Stimulated activated CD8-positive, alpha-beta memory T cell treated with anti-CD3 and anti-CD28 coated beads, Interleukin-15, amount 100 ng/mL, for 48 hours (primary cell): ENCODE measurements around the gene PEX26.
"Not testable (repeated sequence)": the region's sequence is repeated elsewhere in the genome, so short reads cannot be mapped to it uniquely, and the experiment has no call there.

Experiments used
- DNase-seq, 2 donors: peaks; one replicate each; pipeline ENCODE4 v3.0.0-alpha.2; 2020; ENCODE audit warnings: low read depth in 2 of 2

The PEX26 gene

GRCh38 chr22:18119409-18120110, 41.8 kb downstream of the PEX26 start:
- no peak for DNase-seq

- DNase-seq, result no peak
Measured at GRCh38 chr22:18120857-18121256, 43.1 kb downstream of the PEX26 start.

- no peak for DNase-seq
Measured at GRCh38 chr22:18121506-18121905, 43.7 kb downstream of the PEX26 start.

- no peak for DNase-seq
Measured at GRCh38 chr22:18121954-18122554, 44.3 kb downstream of the PEX26 start.

GRCh38 chr22:18123476-18124025, 45.8 kb downstream of the PEX26 start:
- not testable (repeated sequence) for DNase-seq

- no peak for DNase-seq
Measured at GRCh38 chr22:18126606-18127005, 48.8 kb downstream of the PEX26 start.

- no peak for DNase-seq
Measured at GRCh38 chr22:18130018-18130417, 52.2 kb downstream of the PEX26 start.

- no peak for DNase-seq
Measured at GRCh38 chr22:18130699-18131429, 53.1 kb downstream of the PEX26 start.

- no peak for DNase-seq
Measured at GRCh38 chr22:18133452-18133851, 55.7 kb downstream of the PEX26 start.

- DNase-seq, result no peak
Measured at GRCh38 chr22:18136563-18137320, 59.0 kb downstream of the PEX26 start.

GRCh38 chr22:18141004-18141403, 63.2 kb downstream of the PEX26 start:
- DNase-seq, result not testable (repeated sequence)

GRCh38 chr22:18144105-18144504, 66.3 kb downstream of the PEX26 start:
- DNase-seq, result no peak

GRCh38 chr22:18145676-18146388, 68.0 kb downstream of the PEX26 start:
- no peak for DNase-seq

- DNase-seq, result no peak
Measured at GRCh38 chr22:18146389-18146753, 68.6 kb downstream of the PEX26 start.

- no peak for DNase-seq
Measured at GRCh38 chr22:18147791-18148190, 70.0 kb downstream of the PEX26 start.

GRCh38 chr22:18148293-18148965, 70.6 kb downstream of the PEX26 start:
- DNase-seq, result no peak

- DNase-seq, result no peak
Measured at GRCh38 chr22:18152519-18152918, 74.7 kb downstream of the PEX26 start.

- no peak for DNase-seq
Measured at GRCh38 chr22:18154821-18155390, 77.1 kb downstream of the PEX26 start.
